C1 segment of cervical spinal cord (tissue), 14 donors: ENCODE measurements around the gene PTAR1.

Experiments
- DNase-seq, 14 donors: peaks; one replicate each; lab custom pipeline; 2025; lab: John Stamatoyannopoulos, UW

The PTAR1 gene

DNA sequence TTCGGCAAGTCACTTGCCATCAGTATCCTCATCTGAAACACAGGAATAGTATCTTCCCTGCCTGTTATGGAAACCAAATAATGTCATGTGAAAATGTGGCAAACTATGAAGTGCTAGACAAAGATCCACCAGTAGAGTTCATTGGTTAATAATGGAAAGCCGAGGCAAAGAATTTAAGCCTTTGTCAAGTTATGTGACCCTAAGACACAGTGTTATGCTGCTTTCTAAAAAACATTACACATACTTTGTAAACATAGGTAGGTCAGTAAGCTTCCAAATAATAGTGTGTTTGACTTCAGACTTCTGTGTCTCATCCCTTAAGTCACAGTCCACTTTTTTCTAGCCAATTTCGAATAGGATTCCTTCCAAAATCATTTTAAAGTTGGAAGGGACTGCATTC, 6.0 kb downstream of the PTAR1 start:
- DNase-seq = no peak

DNA sequence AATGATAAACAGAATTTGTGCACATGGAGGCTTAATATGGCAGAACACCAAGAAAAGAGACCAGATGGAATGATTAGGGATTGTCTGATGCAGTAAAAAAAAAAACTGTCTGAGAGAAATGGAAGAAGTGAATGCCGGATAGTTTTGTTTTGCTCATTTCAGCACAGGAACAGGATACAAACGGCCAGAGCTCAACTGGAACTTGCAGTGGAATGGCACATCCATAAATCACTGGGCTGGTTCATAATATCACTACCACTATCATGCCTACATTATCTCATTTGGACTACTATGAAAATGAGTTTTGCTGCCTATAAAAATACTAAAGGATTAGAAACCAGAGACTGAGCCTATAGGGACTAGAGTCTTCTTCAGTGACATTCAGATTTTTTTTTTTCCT, 9.7 kb downstream of the PTAR1 start:
- DNase-seq = no peak

DNA sequence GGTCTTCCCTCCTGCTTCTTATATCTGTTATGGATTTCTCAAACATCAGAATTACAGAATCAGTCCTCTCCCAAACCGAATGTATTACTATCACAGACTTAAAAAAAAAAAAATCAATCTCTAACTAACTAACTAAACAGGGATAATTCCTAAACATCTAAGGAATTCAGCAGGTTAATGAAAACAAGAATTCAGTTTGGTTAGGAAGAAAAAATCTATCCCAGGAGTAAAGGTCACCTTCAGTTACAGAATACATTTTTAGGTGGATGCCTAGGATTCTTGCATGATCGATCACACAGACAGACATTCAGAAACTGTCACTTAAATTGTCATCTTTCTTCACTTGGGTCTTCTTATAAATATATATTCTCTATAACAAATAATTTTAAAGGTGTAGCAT, 11.5 kb downstream of the PTAR1 start:
- no peak for DNase-seq

DNA sequence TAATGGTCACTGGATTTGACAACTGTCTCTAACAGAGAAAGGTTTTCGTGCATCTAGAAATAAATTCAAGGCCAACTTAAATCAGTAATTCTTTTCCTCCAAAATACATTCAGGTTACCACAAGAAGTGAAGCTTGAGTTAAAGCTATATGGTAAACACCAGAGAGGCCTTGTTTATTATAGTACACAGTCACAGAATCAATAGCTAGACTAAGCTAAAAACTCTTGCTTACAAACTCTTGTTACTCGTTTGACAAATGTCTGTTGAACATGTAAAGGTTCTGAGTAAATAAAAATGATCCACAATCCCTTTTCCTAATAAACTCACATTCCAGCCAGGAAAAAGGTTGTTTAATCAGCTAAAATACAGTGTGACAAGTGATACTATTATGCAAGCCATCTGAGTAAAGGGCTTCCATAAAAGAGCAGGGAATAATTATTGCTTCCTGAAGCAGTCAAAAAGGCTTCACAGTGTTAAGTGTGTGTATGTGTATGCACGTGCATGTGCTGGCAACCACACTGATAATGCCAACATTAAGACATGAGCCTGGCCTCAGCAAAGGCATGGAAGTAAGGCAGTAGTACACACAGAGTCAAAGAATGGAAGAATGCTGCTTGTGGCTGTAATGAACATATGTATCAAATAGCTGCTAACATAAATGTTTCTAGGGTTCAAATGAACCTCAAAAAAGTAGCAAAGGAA, 12.8 kb downstream of the PTAR1 start:
- no peak for DNase-seq

DNA sequence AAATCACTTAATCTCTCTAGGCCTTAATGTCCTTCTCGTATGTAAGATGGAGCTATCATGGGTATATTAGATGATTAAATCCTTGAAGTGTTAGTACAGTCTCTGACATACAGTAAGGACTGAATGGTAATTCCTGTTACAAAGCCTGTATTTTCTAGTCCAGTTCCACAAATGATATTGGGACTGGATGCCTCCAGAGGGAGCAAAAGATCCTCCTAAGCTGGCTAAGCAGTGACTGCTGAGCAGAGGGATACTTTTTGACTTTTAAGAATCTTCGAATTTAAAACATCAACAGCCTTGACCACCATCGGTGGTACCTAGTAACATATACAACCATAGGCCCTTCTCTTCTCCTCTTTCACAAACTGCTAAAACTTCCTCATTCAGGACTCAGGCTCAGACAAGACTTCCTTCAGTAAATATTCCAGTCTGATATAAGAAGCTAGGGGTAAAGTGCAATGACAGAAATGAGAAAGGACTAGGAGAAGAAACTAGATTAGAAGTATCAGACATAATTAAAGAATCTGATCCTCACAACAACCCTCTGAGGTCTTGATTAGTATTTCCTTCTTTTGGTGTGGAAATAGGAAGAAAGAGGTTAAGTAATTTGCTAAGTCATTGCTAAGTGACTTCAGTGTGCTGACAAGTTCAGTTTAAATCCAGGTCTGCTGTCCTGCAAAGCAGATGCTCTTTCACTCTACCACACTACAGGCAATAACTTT, 13.9 kb downstream of the PTAR1 start:
- no peak for DNase-seq

DNA sequence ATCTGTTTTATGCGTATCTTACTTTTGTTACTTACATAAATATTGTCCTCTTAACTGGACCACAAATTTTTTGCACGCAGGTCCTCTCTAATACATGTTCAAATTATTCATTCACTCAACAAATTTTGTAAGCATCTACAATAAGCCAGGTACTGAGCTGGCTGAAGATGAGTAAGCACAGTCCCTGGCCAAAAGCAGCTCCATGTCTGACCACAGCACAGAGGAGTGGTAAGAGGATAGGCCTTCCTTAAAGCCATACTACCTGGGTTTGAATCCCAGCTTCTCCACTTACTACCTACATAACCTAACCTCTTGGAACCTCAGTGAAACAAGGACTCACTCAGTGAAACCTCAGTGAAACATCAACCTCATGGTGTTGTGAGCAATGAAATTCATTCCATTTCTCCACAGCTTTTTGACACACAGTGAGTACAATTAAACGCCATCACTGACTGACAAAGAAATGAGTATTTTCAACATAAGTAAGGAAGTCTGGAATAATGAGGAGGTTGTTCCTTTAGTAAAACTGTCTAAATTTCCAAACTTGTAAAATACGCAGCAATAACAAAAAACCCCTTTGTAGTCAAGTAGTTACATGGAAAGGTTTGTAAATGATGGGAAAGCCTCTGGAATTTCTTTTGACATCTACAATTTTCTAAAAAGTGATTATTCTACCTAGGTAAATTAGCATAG, 15.0 kb downstream of the PTAR1 start:
- DNase-seq = no peak

DNA sequence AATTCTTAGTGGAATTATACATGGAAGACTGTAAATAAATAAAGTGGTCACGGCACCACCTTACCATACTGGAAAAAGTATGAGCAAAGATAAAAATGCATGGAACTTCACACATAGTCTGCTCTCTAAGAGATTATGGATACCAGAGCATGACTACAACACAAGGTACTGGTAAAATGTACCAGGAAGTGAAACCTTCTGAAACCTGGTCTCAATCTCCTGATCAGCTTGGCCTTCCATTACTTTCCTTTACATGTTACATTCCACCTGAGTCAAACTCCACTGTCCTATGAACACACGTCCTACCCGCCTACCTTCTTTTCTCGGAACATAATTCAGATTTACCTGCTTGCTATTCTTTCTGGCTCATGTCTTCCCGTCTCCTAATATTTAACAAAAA, 15.9 kb downstream of the PTAR1 start:
- no peak for DNase-seq

DNA sequence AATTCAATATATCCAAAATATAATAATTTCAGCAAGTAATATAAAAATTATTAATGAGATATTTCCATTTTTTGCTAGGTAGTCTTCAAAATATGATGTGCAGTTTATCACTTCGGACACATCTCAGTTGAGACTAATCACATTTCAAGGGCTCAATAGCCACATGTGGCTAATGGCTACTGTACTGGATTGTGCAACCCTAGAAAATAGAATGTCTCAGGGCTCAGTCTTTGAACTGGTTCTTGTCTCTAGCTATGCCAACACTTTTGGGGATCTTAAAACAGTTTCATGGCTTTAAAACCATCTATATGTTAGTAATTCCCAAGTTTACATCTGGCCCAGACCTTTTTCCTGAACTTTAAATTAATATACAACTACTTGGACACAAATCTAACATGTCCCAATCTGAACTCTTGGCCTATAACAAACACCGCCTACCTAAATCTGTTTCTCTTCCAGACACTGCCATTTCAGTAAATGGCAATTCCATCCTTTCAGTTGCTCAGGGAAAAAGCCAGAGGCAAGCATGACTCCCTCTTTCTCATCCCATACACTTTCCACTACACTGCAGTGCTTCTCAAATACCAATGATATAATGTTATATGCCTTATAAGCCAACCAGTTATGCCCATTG, 18.8 kb downstream of the PTAR1 start:
- no peak for DNase-seq

DNA sequence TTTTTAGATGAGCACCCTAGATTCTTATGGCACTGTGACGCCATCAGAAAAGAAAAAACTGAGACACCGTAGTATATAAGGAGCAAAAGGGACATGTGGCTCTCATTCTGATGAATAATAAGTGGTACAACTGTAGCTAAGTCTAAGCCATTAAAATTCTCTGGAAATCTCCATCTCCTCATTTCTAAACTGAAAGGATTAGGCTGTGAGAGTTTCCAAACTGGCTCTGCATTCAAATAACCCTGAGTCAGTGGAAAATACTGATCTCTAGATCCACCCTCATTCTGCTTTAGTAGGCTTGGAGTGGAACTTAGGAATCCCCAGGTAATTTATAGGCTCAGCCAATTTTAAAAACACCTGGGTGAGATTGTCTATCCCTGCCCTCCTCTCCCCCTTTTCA, 28.5 kb downstream of the PTAR1 start:
- DNase-seq = no peak

DNA sequence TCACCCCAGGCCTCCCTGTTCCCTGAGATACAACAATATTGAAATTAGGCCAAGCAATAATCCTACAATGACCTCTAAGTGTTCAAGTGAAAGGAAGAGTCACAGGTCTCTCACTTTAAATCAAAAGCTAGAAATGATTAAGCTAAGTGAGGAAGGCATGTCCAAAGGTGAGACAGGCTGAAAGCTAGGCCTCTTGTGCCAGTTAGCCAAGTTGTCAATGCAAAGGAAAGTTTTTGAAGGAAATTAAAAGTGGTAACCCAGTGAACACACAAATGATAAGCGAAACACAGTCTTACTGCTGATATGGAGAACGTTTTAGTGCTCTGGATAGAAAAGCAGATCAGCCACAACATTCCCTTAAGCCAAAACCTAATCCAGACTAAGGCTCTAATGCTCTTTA, 39.8 kb downstream of the PTAR1 start:
- no peak for DNase-seq

DNA sequence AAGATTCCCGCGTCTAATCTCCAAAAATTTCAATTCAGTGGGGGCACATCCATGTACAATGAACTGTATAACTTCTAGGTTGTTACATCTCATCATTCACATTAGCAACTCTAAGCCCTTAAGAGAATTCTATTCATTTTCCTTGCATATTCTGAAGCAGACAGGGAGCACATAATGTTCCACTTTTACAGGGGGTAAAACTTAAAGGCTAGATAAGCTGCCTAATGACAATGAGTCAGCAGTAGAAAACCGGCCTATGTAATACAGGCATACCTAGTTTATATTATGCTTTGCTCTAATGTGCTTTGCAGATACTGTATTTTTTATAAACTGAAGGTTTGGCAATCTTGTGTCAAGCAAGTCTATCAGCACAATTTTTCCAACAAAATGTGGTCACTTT, 40.4 kb downstream of the PTAR1 start:
- DNase-seq = no peak

DNA sequence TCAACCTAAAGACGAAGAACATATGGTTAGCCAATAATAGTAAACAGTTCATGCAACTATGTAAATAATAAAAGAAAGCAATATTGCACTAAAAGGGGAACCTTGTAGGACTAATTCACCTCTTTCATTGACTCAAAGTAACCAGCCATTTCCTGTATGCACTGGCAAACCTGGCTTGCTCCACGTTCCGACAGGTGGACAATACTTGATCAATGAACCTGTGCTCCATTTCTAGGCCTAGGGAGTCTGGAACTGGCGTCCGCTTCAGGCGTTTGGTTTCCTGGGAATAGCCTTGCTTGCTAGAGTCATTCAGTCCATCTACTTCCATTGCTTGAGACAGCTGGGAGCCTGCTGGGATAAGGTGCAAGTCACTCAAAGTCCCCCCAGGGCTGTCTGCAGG, 41.6 kb downstream of the PTAR1 start:
- no peak for DNase-seq

DNA sequence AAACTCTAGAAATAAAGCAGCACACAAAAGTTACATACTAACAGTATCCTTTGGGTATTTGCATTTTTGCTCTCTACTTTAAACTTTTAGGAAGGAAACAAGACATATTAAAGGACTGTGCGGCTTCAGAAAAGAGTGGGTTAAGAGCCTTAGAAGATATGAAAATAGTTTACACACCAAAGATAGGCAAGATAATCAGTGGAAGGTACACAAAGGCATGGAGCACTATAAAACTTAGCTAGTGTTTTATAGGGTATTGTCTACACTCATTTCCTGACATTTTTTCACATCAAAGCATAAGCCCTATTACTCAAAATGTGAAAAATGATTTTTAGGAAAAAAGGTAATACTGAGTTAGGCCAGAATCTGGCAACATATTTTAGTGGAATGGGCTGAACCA, 44.0 kb downstream of the PTAR1 start:
- DNase-seq = no peak

DNA sequence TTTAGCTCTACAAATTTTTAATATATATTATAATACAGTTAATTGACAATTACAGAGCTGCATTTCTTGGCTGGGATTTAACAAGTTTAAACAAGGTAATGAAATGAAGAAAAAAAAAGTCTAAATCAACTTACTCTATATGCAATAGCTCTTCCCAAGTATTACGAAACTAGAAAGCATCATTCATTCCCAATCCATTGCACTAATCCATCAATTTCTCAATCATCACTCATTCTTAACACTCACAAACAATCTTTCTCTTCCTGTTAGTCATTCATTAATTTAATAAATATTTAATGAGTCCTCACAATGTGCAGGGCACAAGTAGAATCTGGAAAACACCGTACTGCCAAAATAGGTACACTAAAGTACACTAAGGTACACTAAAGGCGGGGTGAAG, 44.7 kb downstream of the PTAR1 start:
- no peak for DNase-seq

DNA sequence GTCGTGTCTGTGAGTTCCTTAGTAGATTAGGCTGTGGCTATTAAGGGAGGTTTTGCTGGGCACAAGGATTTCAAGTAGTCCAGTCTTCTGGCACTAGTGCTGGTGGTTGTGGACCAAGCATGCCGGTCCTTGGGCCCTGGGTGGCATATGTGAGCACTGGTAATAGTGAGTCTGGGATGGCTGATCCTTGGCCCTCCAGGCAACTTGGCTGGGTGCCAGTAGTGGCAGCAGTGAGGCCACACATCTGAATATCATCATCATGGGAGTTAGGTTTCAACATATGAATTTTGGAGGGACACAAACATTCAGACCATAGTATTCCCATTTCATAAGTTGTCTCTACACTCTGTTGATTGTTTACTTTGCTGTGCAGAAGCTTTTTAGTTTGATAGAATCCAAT, 62.3 kb downstream of the PTAR1 start:
- DNase-seq = no peak

DNA sequence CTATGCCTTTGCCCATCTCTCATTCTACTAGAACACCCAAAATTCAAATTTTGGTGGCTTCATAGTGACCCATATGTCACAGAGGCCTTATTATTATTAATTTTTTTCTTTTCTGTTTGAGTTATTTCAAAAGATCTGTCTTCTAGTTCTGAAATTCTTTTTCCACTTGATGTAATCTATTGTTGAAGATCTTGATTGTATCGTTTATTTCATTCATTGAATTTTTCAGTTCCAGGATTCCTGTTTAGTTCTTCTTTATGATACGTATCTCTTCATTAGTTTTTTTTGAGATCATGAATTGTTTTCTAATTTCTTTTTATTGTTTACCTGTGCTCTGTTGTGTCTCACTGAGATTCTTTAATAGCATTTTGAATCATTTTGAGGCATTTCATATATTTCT, 63.0 kb downstream of the PTAR1 start:
- no peak for DNase-seq

DNA sequence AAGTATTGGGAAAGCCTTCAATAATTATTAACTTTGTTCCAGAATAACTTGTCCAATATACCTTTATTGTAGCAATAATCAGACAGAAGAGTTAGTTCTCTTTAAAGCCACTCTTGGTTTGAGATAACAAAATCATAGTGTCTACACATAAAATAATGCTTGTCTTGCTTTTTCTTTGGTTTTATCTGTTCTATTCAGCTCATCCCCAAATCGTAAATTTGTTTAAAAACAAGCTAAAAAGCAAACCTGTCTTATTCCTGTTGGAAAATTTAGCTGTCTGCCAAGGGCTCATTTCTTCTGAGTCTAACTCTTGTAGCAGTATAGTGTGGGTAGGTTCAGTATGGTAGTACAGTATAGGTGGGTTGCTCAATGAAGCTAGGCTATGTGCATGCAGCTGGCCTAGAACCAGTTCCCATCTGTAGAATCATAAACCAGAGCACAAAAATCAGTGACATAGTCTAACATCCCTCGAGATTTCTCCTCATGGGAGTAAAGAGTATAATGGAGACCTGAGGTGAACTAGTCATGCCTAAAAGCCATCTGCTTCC, 69.7 kb downstream of the PTAR1 start:
- DNase-seq = no peak

DNA sequence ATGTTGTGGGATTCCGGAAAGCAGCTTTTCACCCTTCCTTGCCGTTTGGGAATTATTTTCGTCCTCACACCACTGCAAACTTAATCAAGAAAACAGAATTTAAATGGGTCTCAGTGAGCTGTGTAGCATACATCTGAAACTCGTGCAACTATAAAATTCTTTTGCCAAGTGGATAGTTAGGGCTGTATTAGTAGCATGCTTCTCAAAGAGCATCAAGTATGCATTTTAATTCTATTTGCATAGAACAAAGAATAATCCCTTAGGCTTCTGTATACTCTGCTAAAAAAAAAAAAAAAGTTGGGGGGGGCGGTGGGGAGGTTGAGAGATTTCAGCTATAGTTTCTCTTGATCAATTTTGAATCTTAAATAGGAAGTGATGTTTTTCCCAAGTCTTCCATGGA, 75.9 kb downstream of the PTAR1 start:
- no peak for DNase-seq

DNA sequence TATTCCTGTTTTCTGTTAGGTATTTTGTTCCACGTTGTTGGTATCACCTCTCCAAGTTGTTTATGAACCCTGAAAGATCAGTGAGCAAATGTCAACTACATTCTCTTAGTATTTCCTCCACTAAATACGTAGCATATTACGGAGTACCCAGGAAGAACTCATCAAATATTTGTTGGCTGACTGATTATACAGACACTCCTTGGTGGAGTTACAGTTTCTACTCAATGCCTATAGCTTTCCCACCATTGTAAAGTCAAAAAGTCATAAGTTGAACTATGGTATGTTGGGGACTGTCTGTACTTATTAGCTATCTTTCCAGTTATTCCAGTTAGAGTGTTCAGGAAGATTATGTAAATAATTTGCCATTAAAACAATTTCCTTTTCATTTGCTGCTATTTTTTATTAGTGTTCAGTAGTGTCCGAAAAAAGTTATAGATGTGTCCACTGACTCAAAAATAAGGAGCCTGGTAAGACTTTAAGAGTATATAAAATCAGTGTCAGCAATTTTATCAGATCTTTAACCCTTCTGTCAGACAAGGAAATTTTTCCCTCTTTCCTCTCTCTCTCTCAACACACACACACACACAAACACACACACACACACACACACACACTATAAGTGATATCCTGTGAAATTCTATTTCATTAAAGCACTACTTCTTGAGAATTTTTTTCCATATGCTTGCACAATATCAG, 80.8 kb downstream of the PTAR1 start:
- no peak for DNase-seq

DNA sequence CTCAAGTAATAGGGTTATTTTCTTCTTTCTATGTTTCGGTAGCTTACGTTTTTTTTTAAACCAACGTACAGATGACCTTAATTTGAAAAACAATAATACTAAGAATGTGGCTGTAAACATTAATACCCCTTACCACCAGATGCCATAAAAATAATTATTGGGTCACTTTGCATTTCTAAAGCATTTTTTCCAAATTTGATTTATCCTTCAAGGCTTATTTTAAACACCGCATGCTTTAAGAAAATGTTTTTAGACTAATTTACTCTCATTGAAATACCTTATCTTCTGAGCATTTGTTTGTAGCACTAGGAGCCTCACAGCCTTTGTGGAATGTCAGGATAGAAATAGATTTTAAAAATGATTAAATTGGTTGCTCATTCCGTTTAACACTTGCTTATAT, 81.9 kb downstream of the PTAR1 start:
- no peak for DNase-seq

DNA sequence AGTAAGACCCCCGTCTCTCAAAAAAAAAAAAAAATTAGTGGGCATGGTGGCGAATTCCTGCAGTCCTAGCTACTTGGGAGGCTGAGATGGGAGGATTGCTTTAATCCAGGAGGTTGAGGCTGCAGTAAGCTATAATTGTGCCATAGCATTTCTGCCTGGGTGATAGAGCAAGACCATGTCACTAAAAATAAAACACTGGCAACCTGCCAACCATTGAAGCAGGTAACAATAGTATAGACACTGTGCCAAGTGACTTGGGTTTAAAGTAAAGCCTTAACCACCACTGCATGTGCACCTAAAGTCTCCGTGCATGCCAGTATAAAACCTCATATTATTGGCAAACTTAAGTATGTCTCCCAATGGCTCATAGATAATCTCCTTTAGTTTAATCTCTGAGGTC, 84.2 kb downstream of the PTAR1 start:
- DNase-seq = no peak
